CD14-positive monocyte (primary cell): ENCODE results near the gene ADCYAP1. TPM values are rescaled to one million over a fixed set of nuclear protein-coding genes. Genes with fewer than 3 reads are reported as not detected.

ENCODE experiments used
- DNase-seq, 3 donors: peaks; one replicate each; pipeline ENCODE4 v3.0.0-alpha.2; 2011 to 2022
- H2AFZ ChIP-seq: 2 replicates; pipeline ENCODE4 v1.6.0; 2012; ENCODE audit warnings: mild to moderate bottlenecking, low read depth, low read length, inconsistent platforms; ENCODE audit not compliant: insufficient read depth, poor library complexity, severe bottlenecking
- H3K27ac ChIP-seq, 2 donors: 1 replicate in 1 of 2; 2 replicates in 1 of 2; pipeline ENCODE4 v1.5.1; 2012 to 2013; ENCODE audit warnings: low read length in 2 of 2, control low read depth in 1 of 2, inconsistent platforms in 1 of 2, low read depth in 1 of 2, mild to moderate bottlenecking in 1 of 2
- H3K27me3 ChIP-seq, 2 donors: one replicate each; pipeline versions ENCODE4 v1.6.0 to v1.6.1; 2011 to 2013; ENCODE audit warnings: low read length in 2 of 2; ENCODE audit not compliant: control insufficient read depth in 2 of 2, insufficient read depth in 2 of 2
- H3K36me3 ChIP-seq, 2 donors: replicated peaks in 1 of 2; 1 replicate in 1 of 2; 2 replicates in 1 of 2; pipeline versions ENCODE4 v1.5.1 to v1.6.1; 2012 to 2013; ENCODE audit warnings: low read length in 2 of 2, control low read depth in 1 of 2, inconsistent platforms in 1 of 2, mild to moderate bottlenecking in 1 of 2; ENCODE audit not compliant: insufficient read depth in 2 of 2, control insufficient read depth in 1 of 2
- H3K4me1 ChIP-seq, 2 donors: 1 replicate in 1 of 2; 2 replicates in 1 of 2; pipeline versions ENCODE4 v1.5.1 to v1.6.1; 2012 to 2013; ENCODE audit warnings: low read length in 2 of 2, control low read depth in 1 of 2, inconsistent platforms in 1 of 2, mild to moderate bottlenecking in 1 of 2, moderate library complexity in 1 of 2; ENCODE audit not compliant: insufficient read depth in 2 of 2, control insufficient read depth in 1 of 2
- H3K4me2 ChIP-seq: replicated peaks from 2 replicates; pipeline ENCODE3; 2012; ENCODE audit warnings: low read length, moderate library complexity, mild to moderate bottlenecking; ENCODE audit not compliant: poor library complexity, severe bottlenecking; ENCODE audit errors: extremely low read depth
- H3K4me3 ChIP-seq, 3 experiments: fragments of 200-600 bp in 1 of 3; sonication (generic) in 1 of 3; replicated peaks in 1 of 3; 1 replicate in 2 of 3; 2 replicates in 1 of 3; pipeline ENCODE4 v1.5.1; 2011 to 2013; ENCODE audit warnings: low read length in 3 of 3, mild to moderate bottlenecking in 3 of 3, control low read depth in 2 of 3, low read depth in 2 of 3, inconsistent platforms in 1 of 3, moderate library complexity in 1 of 3
- H3K79me2 ChIP-seq: 2 replicates; pipeline ENCODE4 v1.6.0; 2012; ENCODE audit warnings: mild to moderate bottlenecking, control low read depth, inconsistent platforms, low read length, moderate library complexity; ENCODE audit not compliant: insufficient read depth
- H3K9ac ChIP-seq: 2 replicates; pipeline ENCODE4 v1.6.0; 2017; ENCODE audit warnings: low read length, mild to moderate bottlenecking; ENCODE audit not compliant: insufficient read depth, poor library complexity, severe bottlenecking
- H3K9me3 ChIP-seq, 2 donors: replicated peaks in 1 of 2; 1 replicate in 1 of 2; 2 replicates in 1 of 2; pipeline versions ENCODE4 v1.5.1 to v1.6.1; 2012 to 2013; ENCODE audit warnings: low read length in 2 of 2, control low read depth in 1 of 2; ENCODE audit not compliant: control insufficient read depth in 1 of 2, insufficient read depth in 1 of 2
- H4K20me1 ChIP-seq: 2 replicates; pipeline ENCODE4 v1.6.0; 2012; ENCODE audit warnings: mild to moderate bottlenecking, low read length, control low read depth, moderate library complexity; ENCODE audit not compliant: insufficient read depth
- H3K27ac Mint-ChIP-seq, 7 donors: one replicate each; pipeline ENCODE4 v1.8.0; 2020; ENCODE audit warnings: mild to moderate bottlenecking in 7 of 7, mixed read lengths in 7 of 7, moderate library complexity in 6 of 7, inconsistent platforms in 2 of 7
- H3K27me3 Mint-ChIP-seq, 3 donors: one replicate each; pipeline ENCODE4 v1.8.0; 2021 to 2022; ENCODE audit warnings: low read depth in 3 of 3, mild to moderate bottlenecking in 3 of 3, mixed read lengths in 3 of 3, moderate library complexity in 3 of 3, inconsistent platforms in 1 of 3
- H3K36me3 Mint-ChIP-seq, 2 donors: one replicate each; pipeline ENCODE4 v1.8.0; 2020; ENCODE audit warnings: mixed read lengths in 2 of 2, inconsistent platforms in 1 of 2, mild to moderate bottlenecking in 1 of 2
- H3K4me1 Mint-ChIP-seq: one replicate; pipeline ENCODE4 v1.8.0; 2020; ENCODE audit warnings: mild to moderate bottlenecking, mixed read lengths
- H3K4me3 Mint-ChIP-seq, 2 donors: one replicate each; pipeline ENCODE4 v1.8.0; 2020; ENCODE audit warnings: mild to moderate bottlenecking in 2 of 2, mixed read lengths in 2 of 2, moderate library complexity in 1 of 2
- H3K9me3 Mint-ChIP-seq, 7 donors: one replicate each; pipeline ENCODE4 v1.8.0; 2020 to 2022; ENCODE audit warnings: mixed read lengths in 7 of 7, mild to moderate bottlenecking in 6 of 7, moderate library complexity in 6 of 7, inconsistent platforms in 2 of 7
- CTCF ChIP-seq: fragments of 200-600 bp; IDR thresholded peaks from one replicate; pipeline ENCODE4 v1.8.0; 2022; ENCODE audit warnings: antibody characterized with exemption, mild to moderate bottlenecking
- WGBS: methylation state at CpG from one replicate; pipeline ENCODE4 v1.1.5; 2013; ENCODE audit warnings: missing lambda C conversion rate; ENCODE audit not compliant: insufficient coverage; 5-methylcytosine and 5-hydroxymethylcytosine counted together
- intact Hi-C, 2 donors: fragments of 100-400 bp; cut with micrococcal nuclease; formaldehyde crosslinking; loops; one replicate each; pipeline versions ENCODE4 v1.15.0 to v1.15.1; 2023
- polyA plus RNA-seq, 3 donors: library from polyadenylated mRNA; depleted of rRNA in 1 of 3; unstranded in 2 of 3; stranded (reverse) in 1 of 3; fragments of 300-500 nt in 2 of 3; fragments of >200 nt in 1 of 3; fragmentation: Illumina TruSeq in 2 of 3; gene quantifications; 1 replicate in 2 of 3; 2 replicates in 1 of 3; pipeline ENCODE4 v1.2.3, GENCODE V29; 2012 to 2021

ADCYAP1 gene
- polyA plus RNA-seq, 3 donors = not detected

GRCh38 chr18:903701-904100 lies 970 bp upstream of the ADCYAP1 start:
- H3K27me3 Mint-ChIP-seq = peaks cover 77 to 89% (median 77%) of the 10 kb centered on the region in 3 donors

GRCh38 chr18:905307-905947 lies 756 bp downstream of the ADCYAP1 start:
- H3K4me2 ChIP-seq = no peak overlapping the region
- Mint-ChIP-seq H3K27ac (no peak overlapping the region), H3K4me3 (peak overlapping the region in 1 of 2 donors; percentile 82)

More at GRCh38 chr18:903701-904100, 970 bp upstream of the ADCYAP1 start:
- Histone ChIP-seq H3K79me2 (no peaks in the 10 kb centered on the region), H3K27me3 (peaks cover 72 to 78% of the 10 kb centered on the region in 2 donors), H3K36me3 (no peaks in the 10 kb centered on the region), H3K9me3 (peaks cover 0 to 36% of the 10 kb centered on the region in 2 donors), H3K9ac (no peak overlapping the region), H3K4me2 (no peak overlapping the region), H3K27ac (no peak overlapping the region), H4K20me1 (no peaks in the 10 kb centered on the region), H3K4me3 (no peak overlapping the region), H2AFZ (no peak overlapping the region), H3K4me1 (peaks cover under 1 to 14% of the 10 kb centered on the region in 2 donors)
- intact Hi-C loops = no loop called here
- Mint-ChIP-seq H3K4me3 (peak overlapping the region in 1 of 2 donors; percentile 83), H3K9me3 (peaks cover 0 to 33% (median 11%) of the 10 kb centered on the region in 7 donors), H3K4me1 (peaks cover 19% of the 10 kb centered on the region), H3K36me3 (peaks cover 0 to 5% of the 10 kb centered on the region in 2 donors), H3K27ac (no peak overlapping the region)
- DNase-seq = no peak
- WGBS = 0% methylated on average over 7 of the region's 11 CpGs
- no peak for TF ChIP-seq CTCF

More at GRCh38 chr18:905307-905947, 756 bp downstream of the ADCYAP1 start:
- peaks cover 3 to 14% of the 10 kb centered on the region in 2 donors for H3K4me1 ChIP-seq
- WGBS = 5% methylated on average over 32 of the region's 33 CpGs
- intact Hi-C loops = no loop called here
- no peak overlapping the region for H3K9ac ChIP-seq
- no peaks in the 10 kb centered on the region for H4K20me1 ChIP-seq
- no peak overlapping the region for H3K4me3 ChIP-seq
- H3K4me1 Mint-ChIP-seq = peaks cover 22% of the 10 kb centered on the region
- peaks cover 0 to 49% of the 10 kb centered on the region in 2 donors for H3K9me3 ChIP-seq
- no peak overlapping the region for H3K27ac ChIP-seq
- no peaks in the 10 kb centered on the region for H3K79me2 ChIP-seq
- no peak for TF ChIP-seq CTCF
- H2AFZ ChIP-seq = no peak overlapping the region
- peaks cover 0 to 39% (median 11%) of the 10 kb centered on the region in 7 donors for H3K9me3 Mint-ChIP-seq
- no peaks in the 10 kb centered on the region for H3K36me3 ChIP-seq
- DNase-seq = no peak
- H3K36me3 Mint-ChIP-seq = peaks cover 0 to 7% of the 10 kb centered on the region in 2 donors
- H3K27me3 ChIP-seq = peaks cover 81 to 92% of the 10 kb centered on the region in 2 donors
- H3K27me3 Mint-ChIP-seq = peaks cover 83 to 97% (median 88%) of the 10 kb centered on the region in 3 donors
